Measurements from ENCODE around the gene ELMOD1.

ELMOD1 gene

DNA sequence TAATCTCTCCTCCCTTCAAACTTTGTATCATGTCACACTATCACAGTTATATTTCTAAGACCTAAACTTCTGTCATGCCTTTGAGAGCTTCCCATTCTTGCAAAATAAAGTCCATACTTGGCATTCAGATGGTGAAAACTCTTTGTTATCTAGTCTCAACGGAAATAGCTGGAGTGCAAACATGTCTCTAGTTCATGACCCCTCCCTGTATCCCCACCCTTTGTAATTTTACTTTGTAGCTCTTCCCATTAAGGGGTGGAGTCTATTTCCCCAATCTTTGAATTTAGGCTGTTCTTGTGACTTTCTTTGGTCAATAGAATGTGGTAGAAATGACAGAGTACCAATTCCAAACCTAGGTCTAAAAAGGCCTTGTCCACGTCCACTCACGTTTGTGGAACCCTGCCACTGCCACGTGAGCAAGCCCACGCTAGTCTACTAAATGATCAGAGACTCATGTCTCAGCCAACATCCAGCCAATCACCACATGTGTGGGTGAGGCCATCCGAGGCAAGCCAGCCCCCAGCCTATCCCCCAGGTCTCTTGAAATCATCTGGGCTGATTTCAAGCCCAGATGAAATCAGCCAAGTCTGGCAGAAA, 97.5 kb downstream of the ELMOD1 start:
- no peak for DNase-seq (ENCODE audit: low spot score)

DNA sequence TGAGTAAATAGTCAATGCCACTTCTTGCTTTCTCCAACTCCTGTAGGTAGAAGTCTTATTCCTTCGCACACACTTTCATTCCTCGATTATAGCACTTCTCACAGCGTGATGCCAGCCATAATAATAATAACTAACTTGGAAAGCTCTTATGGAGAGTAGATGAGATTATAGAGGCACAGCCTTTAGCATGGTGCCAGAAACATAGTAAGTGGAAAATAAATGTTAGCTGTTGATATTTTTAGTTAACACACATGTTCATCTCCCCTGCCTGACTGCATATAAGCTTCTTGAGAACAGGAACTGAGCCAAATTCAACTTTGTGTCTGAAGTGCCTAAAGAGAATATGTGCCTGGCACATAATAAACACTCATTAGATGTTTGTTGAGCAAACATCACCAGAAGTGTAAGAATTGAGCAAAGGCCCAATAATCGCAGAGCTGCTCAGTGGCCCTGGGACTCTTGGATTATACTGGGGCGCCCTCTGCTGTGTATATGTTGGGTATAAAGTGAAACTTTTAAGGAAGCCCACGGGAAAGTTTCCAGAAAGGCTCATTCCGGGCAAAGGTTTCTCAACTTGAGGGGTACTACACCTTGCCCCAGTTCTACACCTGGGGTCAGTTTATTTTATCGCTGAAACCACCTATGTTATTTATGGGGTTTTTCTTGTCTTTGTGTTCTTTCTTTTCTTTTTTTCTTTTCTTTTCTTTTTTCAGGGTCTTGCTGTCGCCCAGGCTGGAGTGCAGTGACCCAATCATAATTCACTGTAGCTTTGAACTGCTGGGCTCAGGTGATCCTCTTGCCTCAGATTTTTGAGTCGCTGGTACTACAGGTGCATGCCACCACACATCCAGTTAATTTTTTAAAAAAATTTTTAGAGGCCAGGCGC, 98.6 kb downstream of the ELMOD1 start:
- DNase-seq (ENCODE audit: low spot score) = peak; percentile 20

DNA sequence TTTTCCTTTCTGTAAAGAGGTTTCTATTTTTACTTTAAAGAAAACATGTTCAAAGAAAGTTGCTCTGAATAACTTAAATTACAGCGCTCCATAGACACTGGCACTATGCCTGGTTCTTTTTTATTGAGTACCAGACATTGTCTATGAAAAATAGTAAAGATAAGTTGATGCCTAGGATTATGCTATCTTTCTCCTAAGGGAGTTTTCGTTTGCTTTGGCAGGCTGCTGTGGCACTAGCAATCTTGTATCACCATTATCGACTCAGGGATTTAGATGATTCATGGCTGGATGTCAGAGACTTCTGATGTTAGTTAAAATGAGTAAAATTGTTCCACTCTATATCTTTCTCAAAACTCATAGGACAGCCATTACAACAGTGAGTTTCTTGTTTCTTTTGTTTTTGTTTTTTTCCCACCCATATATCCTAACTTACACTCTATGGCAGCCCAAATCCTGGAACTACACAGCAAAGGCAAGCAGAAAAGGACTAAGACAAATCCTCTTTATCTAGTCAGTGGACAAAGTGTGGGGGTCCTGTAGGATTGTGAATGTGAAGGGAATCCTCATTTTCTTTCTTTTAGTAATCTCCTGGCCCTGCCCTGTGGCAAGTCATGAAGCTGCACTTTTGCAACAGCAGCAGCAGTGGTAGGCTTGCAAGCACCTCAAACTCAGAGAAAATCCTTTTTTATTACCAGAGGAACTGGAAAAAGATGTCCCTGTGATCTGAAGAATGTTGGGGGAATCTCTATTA, 100.2 kb downstream of the ELMOD1 start:
- no peak for DNase-seq (ENCODE audit: low spot score)

DNA sequence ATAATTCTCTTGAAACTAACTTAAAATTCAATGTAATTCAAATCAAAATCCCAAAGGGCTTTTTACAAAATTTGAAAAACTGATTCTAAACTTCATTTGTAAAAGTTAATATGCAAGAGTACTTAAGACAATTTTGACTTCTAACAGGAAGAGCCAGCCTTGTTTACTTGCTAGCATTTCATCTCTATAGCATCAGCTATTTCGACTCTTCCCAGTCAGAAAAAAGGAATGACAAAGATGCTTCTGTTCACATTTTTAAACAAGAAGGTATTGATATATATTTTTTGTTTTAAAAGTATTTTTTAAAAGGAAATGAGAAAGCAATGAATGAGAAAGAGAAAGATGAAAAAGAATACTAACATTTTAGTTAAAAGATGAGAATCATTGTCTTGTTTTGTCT, 104.5 kb downstream of the ELMOD1 start:
- no peak for DNase-seq (ENCODE audit: low spot score)

DNA sequence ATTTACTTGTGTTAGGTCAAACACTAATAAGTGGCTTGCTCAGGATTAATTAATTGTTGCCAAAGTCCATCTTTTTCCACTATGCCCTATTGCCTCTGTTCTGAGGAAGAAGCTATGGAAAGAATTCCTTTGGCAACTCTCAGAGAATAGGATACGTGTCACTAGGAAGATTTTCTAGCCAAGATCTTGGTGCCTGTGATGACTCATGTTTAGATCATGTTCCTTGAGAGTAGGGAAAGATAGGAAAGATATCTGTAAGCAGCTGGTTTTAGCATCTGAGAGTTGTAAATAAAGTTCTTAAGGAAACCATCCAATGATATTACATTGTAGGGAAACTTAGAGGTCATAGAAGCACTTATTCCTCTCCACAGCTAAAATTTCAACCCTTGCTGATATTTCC, 105.2 kb downstream of the ELMOD1 start:
- no peak for DNase-seq (ENCODE audit: low spot score)

DNA sequence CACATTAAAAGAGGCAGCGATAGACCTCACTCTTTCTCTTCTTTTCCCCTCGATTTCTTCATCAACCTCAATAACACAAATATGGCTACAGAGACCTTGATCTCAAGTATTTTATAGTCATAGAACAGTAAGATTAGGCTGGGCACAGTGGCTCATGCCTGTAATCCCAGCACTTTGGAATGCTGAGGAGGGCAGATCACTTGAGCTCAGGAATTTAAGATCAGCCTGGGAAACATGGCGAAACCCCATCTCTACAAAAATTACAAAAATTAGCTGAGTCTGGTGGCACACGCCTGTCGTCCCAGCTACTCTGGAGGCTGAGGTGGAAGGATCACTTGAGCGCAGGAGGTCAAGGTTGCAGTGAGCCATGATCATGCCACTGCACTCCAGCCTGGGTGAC, 106.3 kb downstream of the ELMOD1 start:
- DNase-seq (ENCODE audit: low spot score) = no peak

DNA sequence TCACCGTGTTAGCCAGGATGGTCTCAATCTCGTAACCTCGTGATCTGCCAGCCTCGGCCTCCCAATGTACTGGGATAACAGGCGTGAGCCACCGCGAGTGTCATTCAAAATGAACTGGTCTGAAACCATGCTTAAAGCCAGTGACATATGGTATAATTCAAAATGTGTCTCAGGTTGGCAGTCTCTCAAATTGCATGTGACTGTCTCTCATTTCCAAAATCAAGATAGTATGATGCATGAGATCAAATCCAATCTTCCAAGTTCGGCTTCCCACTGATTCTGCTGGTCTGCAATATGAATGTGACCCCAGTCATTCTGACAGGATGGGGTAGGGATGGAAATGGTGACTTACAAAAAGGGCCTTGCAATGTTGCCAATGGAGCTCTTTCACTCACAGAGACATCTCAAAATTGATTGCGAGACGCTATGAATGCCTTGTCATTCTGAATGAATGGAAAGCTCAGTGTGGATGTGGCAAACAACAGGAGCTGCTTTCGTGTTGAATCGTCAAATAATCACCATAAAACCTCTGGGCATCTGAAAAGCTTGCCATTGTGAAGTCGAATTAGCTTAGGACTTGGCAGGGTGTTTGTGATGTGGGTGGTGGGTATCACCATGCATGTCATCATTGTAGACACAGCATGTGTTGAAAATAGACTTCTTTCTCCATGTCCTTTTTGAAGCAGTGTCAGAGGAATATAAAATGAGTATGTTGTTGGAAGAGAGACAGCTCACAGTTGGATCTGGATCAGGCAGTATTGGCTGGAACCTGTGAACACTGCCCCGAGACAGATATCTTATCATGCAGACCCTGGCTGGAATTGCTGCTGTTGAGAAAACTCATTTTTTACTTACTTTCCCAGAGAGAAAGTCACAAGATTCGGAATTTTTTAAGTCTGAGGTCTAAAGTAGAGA, 108.7 kb downstream of the ELMOD1 start:
- no peak for DNase-seq (ENCODE audit: low spot score)

DNA sequence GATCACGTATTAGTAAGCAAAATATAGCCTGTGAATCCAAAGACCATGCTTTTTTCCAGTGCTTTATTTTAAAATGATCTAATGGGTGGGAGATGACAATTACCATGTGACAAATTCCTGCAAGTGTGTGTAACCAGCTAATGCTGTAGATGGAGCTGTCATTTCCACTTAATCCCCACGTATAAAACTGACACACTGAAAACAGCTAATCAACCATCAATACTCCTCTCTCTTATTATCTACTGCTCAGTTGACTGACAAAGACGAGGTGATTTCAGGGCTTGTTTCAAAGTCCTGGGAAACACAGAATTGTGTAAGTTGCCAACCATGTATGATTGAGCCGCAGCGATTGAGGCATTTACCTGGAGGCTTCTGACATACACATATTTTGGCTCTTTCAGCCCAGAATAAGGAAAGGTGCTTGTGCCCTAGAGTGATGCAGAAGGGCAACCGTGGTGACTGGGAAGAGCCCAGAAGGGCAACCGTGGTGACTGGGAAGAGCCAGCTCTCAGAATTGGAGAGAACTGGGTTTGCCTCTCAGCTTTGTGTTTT, 111.2 kb downstream of the ELMOD1 start:
- DNase-seq (ENCODE audit: low spot score) = no peak

DNA sequence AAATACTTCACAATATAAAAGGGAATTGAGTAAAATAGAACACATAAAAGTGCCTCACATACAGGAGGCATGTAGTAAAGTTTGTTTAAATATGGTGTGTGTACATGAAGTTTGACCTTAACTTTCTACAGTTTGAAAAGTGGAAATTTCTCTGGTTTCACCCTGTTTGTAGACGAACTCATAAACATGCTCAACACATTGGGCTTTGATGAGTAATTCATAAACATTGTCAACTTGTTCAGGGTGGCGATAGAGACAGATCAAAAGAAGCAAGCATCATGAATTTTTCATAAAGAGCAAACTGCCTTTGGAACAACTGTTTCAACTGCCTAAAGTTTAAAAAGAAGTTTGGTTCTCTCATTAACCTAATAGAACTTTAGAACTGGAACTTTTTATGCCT, 111.8 kb downstream of the ELMOD1 start:
- DNase-seq (ENCODE audit: low spot score) = no peak

DNA sequence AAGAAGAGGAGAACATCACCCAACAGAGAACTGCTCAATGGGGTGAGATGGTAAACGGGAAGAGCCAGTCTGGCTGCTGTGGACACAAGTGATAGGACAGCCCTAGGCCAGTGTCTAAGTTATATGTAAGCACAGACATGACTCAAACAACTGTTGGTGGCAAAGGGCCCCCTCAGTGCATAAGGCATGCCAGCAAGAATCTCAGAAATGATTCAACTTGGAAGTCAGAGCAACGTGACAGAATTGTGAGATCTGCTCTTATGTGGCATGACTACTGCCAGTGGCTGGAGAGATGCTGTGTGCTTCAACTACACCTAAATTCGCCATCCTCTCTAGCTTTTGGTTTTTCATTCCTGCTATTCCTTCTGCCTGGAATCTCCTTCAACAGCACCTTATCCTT, 113.5 kb downstream of the ELMOD1 start:
- no peak for DNase-seq (ENCODE audit: low spot score)

DNA sequence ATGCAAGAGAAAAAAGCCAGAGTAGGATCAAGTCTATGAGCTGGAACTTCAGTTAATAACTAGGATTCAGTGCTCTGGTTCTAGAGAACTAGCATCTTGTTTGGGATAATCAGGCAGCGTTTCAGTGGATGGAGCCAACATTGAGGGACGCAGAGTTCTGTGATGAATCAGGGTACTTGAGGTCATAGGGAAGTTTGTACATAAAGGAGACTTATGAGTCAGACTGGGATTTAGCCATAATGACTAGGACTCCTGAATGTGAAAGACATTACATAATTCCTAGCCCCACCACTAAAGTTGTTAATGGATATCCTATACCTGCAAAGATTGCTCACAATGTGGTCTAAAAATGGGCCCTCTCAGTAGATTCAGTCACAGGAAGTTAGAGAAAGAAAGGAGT, 114.1 kb downstream of the ELMOD1 start:
- no peak for DNase-seq (ENCODE audit: low spot score)

DNA sequence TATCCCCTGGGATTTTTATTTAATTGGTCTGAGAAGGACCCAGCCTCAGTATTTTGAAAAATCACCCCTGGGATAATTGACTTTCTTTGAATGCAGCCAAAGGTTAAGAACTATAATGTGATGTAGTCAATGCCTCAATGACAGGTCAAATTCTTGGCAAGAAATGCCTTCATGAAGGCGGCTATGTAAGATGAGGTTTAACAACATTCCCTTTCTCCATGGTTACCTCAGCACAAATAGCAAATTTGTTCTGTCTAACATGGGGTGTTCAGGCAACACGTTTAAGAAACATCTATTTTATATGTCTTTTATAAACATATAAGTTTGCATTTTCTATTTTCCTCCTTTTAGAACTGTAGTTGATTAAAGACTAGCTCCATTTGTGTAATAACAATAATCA, 115.6 kb downstream of the ELMOD1 start:
- no peak for DNase-seq (ENCODE audit: low spot score)

DNA sequence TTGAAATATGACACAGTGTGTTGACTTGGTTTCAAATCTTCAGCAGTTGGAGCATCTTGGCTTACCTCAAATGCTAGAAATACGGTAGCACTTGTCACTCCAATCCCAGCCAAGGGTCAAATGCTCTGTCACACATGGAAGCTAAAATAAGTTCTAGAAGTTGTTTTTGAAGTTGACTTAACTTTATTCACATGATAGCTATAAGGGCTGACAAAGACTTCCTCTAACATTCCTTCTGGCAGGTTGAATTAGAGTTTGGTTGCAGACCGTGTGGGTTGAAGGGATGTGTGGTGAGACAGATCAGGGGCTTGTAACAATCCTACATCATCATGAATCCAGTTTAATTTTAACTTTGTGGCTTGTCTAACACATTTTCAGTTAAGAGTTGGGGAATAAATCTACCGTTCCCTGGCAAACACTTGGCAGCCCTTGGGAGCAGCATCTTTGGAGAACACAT, 116.3 kb downstream of the ELMOD1 start:
- DNase-seq (ENCODE audit: low spot score) = no peak

DNA sequence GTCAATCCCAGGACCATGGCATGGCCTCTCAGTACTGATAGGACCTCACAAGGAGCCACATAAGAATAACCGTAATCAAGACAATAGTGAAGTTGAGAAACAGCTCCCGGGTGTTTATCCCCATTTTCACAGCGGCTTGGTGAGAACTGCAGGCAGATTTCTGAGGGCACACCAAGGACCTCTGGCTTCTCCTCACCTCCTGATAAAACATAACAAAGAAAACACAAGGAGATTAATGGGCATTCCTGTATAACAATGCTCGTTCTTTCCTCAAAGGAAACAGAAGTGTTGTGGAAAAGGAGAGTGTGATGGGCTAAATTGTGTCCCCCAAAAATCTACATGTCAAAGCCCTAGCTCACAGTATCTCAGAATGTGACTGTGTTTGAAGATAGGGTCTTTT, 116.9 kb downstream of the ELMOD1 start:
- DNase-seq (ENCODE audit: low spot score) = no peak

DNA sequence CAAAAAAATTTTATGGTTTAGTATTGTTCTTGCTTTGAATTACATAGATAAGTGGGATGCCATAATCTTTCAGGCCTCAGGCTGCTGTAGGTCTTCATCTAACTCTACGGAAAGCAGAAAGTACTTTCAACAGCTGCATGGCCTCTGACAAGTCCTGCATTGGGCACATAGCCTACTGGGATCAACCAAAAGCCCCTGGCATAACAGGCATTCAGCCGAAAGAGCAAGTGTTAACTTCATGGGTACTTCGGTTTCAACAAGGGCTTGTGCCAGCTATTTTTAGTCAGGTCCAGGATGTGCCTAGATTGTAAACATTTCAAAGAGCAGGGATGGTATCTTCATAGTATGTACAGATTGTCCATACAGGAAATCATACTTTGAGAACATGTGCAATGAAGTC, 117.8 kb downstream of the ELMOD1 start:
- no peak for DNase-seq (ENCODE audit: low spot score)

DNA sequence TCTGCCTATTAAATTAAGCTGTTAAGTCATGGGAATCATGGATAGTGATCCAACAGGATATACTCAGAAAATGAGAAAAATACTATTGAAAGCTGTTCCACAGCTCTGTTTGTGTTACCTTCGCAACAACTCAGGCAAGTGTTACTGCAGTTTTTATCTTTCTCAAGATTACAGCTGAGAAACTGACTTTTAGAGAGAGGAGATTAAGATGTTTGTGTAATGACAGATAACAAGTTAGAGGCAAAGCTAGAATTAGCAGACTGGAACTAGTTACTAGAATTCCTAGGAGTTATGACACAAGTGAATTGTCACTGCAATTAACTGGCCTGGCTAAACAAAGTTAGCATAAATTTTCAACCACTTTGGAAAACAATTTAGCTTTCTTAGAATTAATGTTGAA, 119.4 kb downstream of the ELMOD1 start:
- no peak for DNase-seq (ENCODE audit: low spot score)

DNA sequence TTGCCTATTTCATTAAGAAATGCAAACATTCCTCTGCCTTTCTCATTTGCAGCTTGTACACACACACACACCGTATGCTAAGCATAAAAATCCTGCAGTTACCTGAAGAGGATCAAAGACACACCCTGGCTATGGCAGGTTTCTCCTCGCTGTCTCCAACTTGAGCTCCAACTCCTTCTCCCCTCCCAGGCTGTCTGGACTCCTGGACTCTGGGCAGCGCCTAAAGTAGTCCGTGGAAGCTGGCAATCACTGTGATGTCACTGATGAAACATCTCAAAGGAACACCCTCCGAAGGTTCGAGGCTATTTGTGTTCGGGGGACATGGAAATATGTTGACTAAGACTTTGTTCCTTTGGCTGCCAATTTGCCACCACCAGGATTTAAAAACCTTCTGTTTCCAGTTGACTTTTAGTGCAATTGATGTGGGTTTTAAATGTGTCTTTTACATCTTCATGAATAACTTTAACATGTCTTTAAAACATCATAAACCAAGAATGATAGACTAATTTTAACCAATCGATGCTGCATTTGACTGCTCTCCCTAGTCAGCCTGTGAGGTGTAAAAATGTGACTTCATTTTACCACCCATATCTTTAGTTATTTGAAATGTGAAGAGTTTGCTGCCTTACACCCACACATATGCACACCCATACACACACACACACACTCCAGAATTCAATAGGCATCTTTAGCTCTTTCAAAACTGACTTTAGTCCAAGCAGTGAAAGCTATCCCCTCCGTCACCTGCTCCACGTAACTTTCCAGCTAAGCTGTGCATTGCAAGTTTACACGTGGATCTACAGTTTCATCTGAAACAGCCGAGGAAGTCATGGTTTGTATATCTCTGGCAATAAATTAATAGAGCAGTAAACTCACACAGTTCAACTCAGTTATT, 121.2 kb downstream of the ELMOD1 start, which contains the start of gene SLN:
Gene SLN (minus strand): TSS at position 196 of the 895 bp plus-strand sequence.
- no peak for DNase-seq (ENCODE audit: low spot score)

DNA sequence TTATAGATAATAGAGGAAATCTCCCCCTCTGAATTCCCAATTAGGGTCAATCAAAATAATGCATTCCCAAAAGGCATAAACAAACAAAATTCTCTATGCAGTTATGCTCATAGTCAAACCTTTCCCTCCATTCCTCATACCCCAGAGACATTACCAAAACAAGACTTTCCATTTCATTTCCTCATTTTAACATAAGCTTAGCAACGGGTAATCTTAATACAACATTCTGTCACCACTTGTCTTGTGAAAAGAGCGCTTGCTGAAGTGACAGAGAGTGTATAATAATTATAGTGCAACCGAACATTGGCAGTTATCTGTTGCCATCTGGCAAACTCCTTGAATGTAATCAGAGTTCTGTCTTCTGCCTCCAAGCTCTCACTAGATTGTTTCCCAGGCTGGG, 122.1 kb downstream of the ELMOD1 start:
- no peak for DNase-seq (ENCODE audit: low spot score)

Data from CD4-positive, alpha-beta T cell treated with Interleukin-6 at 100 ng/mL for 8 hours (primary cell).